Posterior vena cava (tissue), 2 donors: ENCODE measurements around the gene CCR7. TPM values are rescaled to one million over a fixed set of nuclear protein-coding genes. Genes with fewer than 3 reads are reported as not detected.
A peak's percentile ranks its signal among the peaks of the same experiment; 100 is the strongest.

Experiments
- DNase-seq: peaks from one replicate; pipeline ENCODE4 v3.0.0-alpha.2; 2020; ENCODE audit warnings: low spot score
- intact Hi-C, 2 donors: fragments of 100-400 bp; cut with DNase I; formaldehyde crosslinking; loops; one replicate each; pipeline versions ENCODE4 v1.14.1 to v1.14.2; 2022 to 2023
- total RNA-seq, 2 donors: library from RNA; stranded (reverse); fragmentation: NEBNext Ultra II Directional; extraction: Animal tissue kit (Norgen Biotek cat#: 25700); gene quantifications; one replicate each; pipeline ENCODE4 v1.2.1, GENCODE V29; 2021
- donor health status: DM: yes; HTN: yes; CAD: no.
- donor health status: DM: yes; HTN: yes; CAD: no.

Gene CCR7
- total RNA-seq, 2 donors from 2014 or later, result 0.46 to 0.62 TPM

DNA sequence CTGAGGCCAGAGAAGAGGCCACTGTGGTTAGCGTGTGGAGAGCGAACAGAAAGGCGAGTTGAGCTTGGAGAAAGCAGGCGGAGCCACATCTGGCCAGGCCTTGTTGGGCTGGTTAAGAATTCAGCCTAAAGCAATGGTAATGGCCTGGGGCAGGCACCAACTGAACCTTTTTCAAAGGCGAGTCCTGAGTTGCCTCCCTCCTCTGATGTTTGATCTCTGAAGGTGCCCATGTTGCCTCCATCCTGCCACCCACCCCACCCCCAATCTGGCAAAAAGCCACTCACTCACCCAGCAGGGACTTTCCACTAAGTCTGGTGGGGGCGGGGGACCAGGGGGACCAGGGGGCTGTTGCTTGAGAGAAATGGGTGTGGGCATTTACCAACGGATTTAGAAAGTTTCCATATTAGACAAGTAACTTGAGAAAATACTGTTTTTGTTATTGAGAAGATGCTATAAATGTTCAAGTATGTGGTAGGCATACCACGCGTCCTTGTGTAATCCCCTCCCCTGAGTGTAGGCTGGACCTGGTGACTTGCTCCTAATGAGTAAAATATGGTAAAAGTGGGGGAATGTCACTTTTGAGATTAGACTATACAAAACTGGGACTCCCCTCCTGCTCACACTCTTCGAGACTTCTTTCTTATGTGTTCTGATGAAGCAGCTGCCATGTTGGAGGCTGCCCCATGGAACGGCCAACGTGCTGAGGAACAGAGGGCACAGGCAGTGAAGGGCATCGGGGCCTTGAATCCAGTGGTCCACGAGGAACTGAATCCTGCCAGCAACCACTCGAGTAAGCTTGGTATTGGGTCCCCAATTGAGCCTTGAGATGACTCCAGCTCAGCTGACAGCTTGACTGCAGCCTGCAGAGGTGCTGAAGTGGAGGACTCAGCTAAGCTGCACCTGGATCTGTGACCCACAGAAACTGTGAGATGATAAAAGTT, 34.0 kb downstream of the CCR7 start:
- intact Hi-C loops, result loop anchor here in 1 of 2 donors (5.0 to 10.0 kb wide), 3 partner anchors 89 to 167 kb away; partner anchors contain the start of genes GJD3 and IGFBP4

DNA sequence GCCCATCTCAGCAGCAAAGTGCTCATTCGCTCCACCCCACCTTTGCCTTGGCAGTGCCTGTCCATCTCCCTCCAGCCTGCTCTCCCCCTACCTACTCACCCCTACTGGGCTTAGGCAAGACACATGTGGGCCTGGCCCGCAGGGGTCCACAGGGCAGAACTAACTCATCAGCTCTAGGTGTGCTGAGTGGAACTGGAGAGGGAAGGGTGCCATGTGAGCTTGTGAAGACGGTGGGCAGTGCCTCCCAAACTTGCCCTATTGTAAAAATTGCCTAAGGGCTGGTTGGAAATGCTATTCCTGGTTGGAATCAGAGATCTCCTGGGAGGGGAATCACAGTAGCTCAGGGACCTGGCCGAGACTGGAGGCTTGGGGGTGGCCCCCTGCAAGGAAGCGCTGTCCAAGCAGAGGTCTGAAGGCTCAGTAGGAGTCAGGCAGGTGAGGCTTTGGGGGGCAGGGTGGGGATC, 34.7 kb downstream of the CCR7 start:
- peak; percentile 58 for DNase-seq
- intact Hi-C loops, result loop anchor here (1.0 to 10.0 kb wide), 4 partner anchors 46 to 166 kb away; partner anchors contain the start of genes GJD3 (in 1 of the 2) and IGFBP4 (in 1 of the 2)

More for the DNA sequence above, 34.0 kb downstream of the CCR7 start:
- DNase-seq, result peak; percentile 42

- intact Hi-C loops, result loop anchor here (1.0 to 10.0 kb wide), 5 partner anchors 46 to 165 kb away; partner anchors contain the start of genes GJD3 (in 1 of the 2) and IGFBP4 (in 1 of the 2)
- peak; percentile 41 for DNase-seq
These were observed 35.3 kb downstream of the CCR7 start for GRCh38 chr17:40529991-40530390.

DNA sequence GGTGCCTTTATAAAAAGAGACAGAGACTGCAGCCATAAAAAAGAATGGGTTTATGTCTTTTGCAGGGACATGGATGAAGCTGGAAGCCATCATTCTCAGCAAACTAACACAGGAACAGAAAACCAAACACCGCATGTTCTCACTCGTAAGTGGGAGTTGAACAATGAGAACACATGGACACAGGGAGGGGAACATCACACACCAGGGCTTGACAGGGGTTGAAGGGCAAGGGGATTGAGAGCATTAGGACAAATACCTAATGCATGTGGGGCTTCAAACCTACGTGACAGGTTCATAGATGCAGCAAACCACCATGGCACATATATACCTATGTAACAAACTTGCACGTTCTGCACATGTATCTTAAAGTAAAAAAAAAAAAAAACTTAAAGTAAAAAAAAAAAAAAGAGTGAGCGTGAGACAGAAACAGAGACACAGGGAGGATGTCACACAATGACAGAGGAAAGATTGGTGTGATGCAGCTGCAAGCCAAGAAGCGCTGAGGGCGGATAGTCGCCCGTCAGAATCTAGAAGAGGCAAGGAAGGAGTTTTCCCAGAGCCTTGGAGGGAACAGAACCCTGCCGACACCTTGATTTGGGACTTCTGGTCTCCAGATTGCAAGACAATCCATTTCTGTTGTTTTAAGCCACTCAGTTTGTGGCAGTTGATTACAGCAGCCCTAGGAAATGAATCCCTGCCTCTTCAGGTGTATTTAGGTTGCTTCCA, 36.4 kb downstream of the CCR7 start:
- intact Hi-C loops, result loop anchor here in 1 of 2 donors (5.0 kb wide), 1 partner anchor 47 kb away; no protein-coding TSS in a partner anchor
- DNase-seq, result no peak

DNA sequence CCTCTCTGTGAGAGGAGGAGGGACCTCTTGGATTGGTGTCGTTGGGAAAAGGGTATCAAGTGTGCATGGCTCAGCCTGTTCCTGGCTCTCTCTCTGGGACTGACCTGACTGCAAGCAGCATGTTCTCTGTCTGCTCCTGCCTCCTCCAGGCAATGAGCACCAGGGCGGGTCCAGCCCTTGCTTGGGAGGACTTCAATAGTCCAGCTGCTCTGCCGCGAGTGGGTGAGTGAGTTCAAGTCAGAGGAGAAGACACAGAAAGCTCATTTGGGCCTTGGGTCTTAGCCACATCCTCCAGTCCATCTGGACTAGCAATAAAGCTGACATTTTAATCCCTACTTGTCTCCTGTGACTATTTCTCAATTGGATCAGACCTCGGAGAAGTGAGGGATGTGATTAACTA, 38.6 kb downstream of the CCR7 start:
- intact Hi-C loops, result loop anchor here in 1 of 2 donors (5.0 kb wide), 1 partner anchor 44 kb away; no protein-coding TSS in a partner anchor
- peak; percentile 89 for DNase-seq

- intact Hi-C loops, result loop anchor here in 1 of 2 donors (5.0 kb wide), 1 partner anchor 43 kb away; no protein-coding TSS in a partner anchor
- DNase-seq, result no peak
These were observed 40.0 kb downstream of the CCR7 start for GRCh38 chr17:40525294-40525693.

- no peak for DNase-seq
These were observed 40.9 kb downstream of the CCR7 start for GRCh38 chr17:40524243-40524965.

DNA sequence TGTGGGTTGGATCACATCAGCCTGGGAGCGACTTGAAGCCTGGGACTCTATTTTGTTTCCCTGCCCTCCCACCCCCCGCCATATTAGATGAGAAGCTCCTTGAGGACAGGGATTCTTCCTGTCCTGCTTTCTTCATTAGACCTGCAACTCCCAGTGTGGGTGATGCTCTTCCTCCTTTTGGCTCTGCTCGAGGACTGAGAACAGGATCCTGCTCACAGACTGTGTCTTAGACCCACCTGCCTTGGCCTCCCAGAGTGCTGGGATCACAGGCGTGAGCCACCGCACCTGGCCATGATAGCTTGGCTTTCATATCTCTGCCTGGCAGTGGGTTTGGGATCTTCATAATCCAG, 42.3 kb downstream of the CCR7 start:
- intact Hi-C loops, result no loop called here
- DNase-seq, result peak; percentile 42

More at GRCh38 chr17:40524243-40524965, 40.9 kb downstream of the CCR7 start:
- intact Hi-C loops, result no loop called here

DNA sequence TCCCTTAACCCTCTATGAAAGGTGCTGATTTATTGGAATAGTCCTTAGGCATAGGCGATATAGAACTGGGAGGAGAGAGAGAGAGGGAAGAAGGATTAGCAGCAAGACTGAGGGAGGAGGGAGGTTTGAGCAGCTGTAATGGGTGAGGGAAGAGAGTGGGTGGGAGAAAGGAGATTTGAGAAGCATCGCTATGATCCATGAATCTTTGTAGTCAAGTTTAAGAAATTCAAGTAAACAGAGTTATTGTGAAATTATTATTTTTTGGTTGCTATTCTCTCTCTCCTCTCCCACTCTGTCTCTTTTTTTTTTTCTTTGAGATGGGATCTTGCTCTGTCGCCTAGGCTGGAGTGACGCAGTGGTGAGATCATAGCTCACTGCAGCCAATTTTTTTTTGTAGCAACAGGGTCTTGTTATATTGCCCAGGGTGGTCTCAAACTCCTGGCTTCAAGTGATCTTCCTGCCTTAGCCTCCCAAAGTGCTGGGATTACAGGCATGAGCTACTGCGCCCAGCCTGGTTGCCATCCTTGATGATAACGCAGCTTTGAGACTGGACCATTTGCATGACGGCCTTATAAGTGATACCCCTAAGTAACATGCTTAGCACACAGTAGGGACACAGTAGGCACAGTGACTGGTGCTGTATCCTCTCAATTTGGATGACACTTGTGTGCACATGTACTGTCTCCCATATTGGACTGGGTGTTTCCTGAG, 42.9 kb downstream of the CCR7 start:
- intact Hi-C loops, result no loop called here
- peak; percentile 17 for DNase-seq

DNA sequence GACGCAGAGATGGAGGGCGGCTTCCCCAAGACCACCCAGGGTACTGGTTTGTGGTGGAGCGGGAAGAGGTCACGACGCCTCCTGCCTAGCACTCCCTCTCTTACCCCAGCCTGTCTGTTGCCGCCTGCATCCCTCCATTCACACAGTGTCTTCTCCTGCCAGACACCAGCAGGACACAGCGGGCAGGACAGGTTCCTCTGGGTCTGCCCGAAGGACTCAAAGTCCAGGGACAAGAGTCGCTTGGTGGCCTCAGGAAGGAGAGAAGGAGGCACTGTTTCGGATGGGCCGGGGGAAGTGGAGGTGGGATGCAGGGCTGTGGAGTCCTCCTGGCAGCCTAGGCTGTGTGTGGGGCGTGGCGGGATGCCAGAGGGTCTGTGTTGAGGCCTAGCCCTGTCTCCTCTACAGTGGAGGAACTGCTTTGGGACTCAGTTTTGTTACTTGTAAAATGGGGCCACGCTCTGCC, 44.2 kb downstream of the CCR7 start:
- DNase-seq, result peak; percentile 73
- intact Hi-C loops, result no loop called here

- DNase-seq, result peak; percentile 47
- intact Hi-C loops, result no loop called here
These were observed 46.0 kb downstream of the CCR7 start for GRCh38 chr17:40519089-40519775.

DNA sequence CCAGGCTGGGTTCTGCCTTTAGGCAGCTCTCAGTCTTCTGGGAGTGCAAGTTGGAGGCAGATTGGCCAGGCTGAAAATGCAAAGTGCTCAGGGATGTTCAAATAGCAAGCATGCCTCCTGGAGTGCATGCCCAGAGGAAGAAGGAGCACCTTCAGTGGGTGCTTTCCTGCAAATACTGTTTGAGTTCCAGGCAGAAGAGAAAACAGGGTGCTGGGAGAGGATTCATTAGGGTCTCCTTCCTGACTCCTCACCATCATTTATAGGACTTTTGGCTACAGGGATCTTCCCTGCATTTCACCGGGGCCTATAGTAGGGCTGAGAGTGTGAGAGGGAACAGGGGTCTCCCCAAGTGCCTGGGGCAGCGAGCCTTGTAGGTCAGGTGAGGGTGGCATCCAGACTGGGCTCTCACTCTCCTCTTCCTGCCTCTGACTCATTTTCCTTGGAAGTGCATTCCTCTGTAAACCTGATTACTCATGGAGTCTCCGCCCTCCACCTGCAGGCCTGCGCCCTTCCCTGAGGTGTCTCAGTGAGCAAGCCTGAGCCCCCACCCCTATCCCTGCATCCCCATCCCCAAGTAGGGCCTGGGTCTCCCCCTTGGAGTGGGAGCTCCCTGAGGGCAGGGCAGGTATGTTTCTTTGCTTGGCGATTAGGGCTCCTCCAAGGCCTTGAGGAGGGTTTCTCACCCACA, 46.7 kb downstream of the CCR7 start:
- intact Hi-C loops, result no loop called here
- peak; percentile 28 for DNase-seq

GRCh38 chr17:40517981-40518380, 47.3 kb downstream of the CCR7 start:
- intact Hi-C loops, result no loop called here
- peak; percentile 9 for DNase-seq

DNA sequence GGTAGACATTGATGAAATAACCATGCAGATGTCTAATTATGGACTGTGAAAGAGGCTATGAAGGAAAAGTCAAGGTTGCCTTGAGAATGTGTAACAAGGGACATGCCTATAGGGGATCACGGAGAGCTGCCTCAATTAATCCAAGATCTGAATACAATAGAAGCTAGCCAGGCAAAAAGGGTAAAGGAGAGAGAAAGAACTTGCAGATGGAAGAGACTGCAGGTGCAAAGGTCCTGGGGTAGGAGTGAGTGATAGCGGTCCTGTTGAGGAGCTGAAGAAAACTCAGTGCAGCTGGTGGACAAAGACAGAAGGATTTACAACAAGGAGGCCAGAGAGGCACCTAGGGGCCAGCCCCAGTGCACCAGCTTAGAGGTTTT, 48.0 kb downstream of the CCR7 start:
- peak; percentile 5 for DNase-seq
- intact Hi-C loops, result no loop called here

DNA sequence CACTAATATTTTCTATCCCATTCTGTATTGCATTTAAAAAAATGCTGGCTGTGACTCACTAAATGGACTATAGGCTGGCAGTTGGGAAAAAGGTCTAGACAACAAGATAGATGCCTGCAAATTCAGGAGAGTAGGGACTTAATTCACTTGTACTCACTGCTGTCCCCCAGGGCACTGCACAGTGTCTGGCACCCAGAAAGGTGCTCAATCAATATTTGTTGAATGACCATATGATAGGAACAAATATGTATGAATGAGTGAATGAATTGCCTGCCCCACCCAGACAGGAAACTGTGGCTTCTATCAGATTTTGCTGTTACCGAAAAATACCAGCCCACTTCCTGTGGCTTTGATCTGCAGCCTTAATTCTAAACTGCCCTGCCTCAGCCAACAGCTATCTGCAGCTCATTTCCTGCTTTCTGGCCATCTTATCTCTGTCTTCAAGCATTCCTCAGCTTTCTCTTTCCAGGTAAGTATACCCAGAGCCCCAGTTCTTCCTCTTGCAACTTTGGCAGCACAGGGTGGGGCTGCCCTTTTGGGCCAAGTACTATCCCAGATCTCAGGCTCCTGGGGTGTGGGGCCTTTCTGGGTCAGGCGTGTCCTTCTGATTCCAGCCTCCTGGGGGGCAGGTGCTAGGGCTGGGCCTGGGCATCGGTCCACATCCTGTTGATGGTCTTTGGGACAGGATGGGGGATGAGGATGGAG, 48.5 kb downstream of the CCR7 start:
- intact Hi-C loops, result no loop called here
- DNase-seq, result peak; percentile 47

DNA sequence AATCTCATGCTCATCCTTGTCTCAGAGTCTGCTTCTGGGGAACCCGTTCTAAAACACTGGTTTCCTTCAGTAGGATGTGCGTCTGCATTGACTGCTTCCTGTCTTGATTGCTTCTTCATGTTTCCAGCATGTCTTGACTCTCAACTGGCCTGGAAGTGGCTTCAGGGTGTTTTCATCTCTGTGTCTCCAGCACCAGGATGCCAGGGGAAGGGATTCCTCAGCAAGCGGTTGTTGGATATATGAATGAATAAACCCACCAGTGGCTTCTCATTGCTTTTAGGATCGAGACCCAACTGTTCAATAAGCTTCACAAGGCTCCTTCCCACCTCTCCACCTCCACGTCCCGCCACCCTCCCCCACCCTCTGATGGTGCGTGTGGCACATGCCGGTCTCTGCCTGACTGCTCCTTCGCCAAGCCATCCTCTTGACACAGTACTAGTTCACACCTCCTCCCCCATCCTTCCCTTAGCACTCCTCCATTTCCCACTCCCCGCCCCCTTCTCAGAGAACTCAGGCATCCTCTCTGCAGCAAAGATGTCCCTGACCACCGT, 49.7 kb downstream of the CCR7 start:
- intact Hi-C loops, result no loop called here
- DNase-seq, result peak; percentile 53
